ENCODE measurements around the gene CIDEC. TPM values are rescaled to one million over a fixed set of nuclear protein-coding genes. Genes with fewer than 3 reads are reported as not detected.
"Not testable (repeated sequence)": the region's sequence is repeated elsewhere in the genome, so short reads cannot be mapped to it uniquely, and the experiment has no call there.

CIDEC gene
- polyA plus RNA-seq, 2 of the 4 experiments (the other 2 are of a cell fraction) = 3.3 to 6.3 TPM

DNA sequence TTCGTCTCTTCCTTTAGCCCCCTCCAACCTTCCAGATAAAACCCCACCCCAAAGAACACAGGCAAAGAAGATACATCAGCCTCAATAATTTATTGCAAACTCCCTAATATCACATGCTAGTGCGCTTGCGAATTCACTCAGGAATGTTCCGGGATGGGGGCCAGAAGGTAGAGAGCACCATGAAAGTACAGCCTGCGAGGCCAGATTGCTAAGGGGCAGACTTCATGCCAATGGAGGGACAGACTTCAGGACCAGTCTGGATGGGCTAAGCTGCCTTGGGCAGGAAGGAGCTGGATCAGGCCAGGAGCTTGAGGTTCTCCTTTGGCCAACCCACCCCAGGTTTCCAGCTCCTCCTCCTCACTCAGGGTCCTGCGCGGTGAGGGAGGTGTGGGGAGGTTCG, 13.4 kb downstream of the CIDEC start:
- no peak for TF ChIP-seq SMC3 (IDR thresholded peaks at IDR 0.05)
- TF ChIP-seq FOXS1 (CRISPR knock-in tag; IDR thresholded peaks at IDR 0.05) = no peak
- TF ChIP-seq EP300 (IDR thresholded peaks at IDR 0.05) = no peak
- TF ChIP-seq HOXA7 (CRISPR knock-in tag; IDR thresholded peaks at IDR 0.05) = no peak
- TF ChIP-seq RAD21 (conservative IDR thresholded peaks at IDR 0.05 in 1 of 2, IDR thresholded peaks at IDR 0.05 in 1 of 2) = no peak
- TF ChIP-seq JUN (IDR thresholded peaks at IDR 0.05) = no peak
- no peak for TF ChIP-seq REST (IDR thresholded peaks at IDR 0.05)
- TF ChIP-seq ZC3H11A (IDR thresholded peaks at IDR 0.05) = no peak
- no peak for TF ChIP-seq KDM1A (IDR thresholded peaks at IDR 0.05; ENCODE audit: low read depth)
- TF ChIP-seq TFCP2L1 (CRISPR knock-in tag; IDR thresholded peaks at IDR 0.05) = no peak
- TF ChIP-seq GATA3 (IDR thresholded peaks at IDR 0.05; ENCODE audit: borderline replicate concordance) = no peak
- no peak for TF ChIP-seq CBX2 (IDR thresholded peaks at IDR 0.05; ENCODE audit: borderline replicate concordance, low read depth)
- TF ChIP-seq NFE2L2 (conservative IDR thresholded peaks at IDR 0.05; ENCODE audit: low read length) = no peak
- no peak for TF ChIP-seq RARB (CRISPR knock-in tag; IDR thresholded peaks at IDR 0.05)
- TF ChIP-seq BHLHE40 (IDR thresholded peaks at IDR 0.05; ENCODE audit: low read depth, low read length) = no peak
- no peak for TF ChIP-seq NPAS2 (CRISPR knock-in tag; IDR thresholded peaks at IDR 0.05; ENCODE audit: borderline replicate concordance)
- TF ChIP-seq MAZ (IDR thresholded peaks at IDR 0.05; ENCODE audit: borderline replicate concordance, low read depth, low read length) = no peak
- TF ChIP-seq, protein P1, sequence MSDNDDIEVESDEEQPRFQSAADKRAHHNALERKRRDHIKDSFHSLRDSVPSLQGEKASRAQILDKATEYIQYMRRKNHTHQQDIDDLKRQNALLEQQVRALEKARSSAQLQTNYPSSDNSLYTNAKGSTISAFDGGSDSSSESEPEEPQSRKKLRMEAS (IDR thresholded peaks at IDR 0.05) = no peak
- ATAC-seq = no peak
- H3K27ac ChIP-seq = peak overlapping the region in 1 of 2 experiments; percentile 7; a peak in 1 of 6 replicates
- peaks cover 39% of the 10 kb centered on the region for H3K4me1 ChIP-seq
- CTCF ChIA-PET = interaction anchor here (0.9 to 3.6 kb wide), 5 partner anchors 20 to 80 kb away, joined by 3 to 18 read pairs (median 5); partner anchors contain the start of gene CRELD1
- DNase-seq (ENCODE audit: low read depth in 1 of 2, low spot score in 1 of 2) = no peak
- WGBS (ENCODE audit: missing lambda C conversion rate) = 93% methylated on average over 6 of the region's 8 CpGs
- POLR2A ChIA-PET = no interaction called here
- no peaks in the 10 kb centered on the region for H3K9me3 ChIP-seq
- no peak overlapping the region for H3K4me2 ChIP-seq
- no peak overlapping the region for H3K4me3 ChIP-seq
- FAIRE-seq = no peak

- H3K4me3 ChIP-seq; FAIRE-seq; DNase-seq (ENCODE audit: low read depth in 1 of 2, low spot score in 1 of 2); H3K9me3 ChIP-seq; ATAC-seq: not testable (repeated sequence)
- Histone ChIP-seq H3K4me2 (peak overlapping the region; percentile 64), H3K4me1 (peaks cover 26% of the 10 kb centered on the region), H3K27ac (peak overlapping the region; percentile 72 to 85)
- WGBS (ENCODE audit: missing lambda C conversion rate) = 93% methylated on average over 10 of the region's 10 CpGs
- ChIA-PET CTCF (interaction anchor here (1.2 to 3.6 kb wide), 9 partner anchors 12 to 81 kb away, joined by 3 to 18 read pairs (median 4); partner anchors contain the start of gene CRELD1), POLR2A (interaction anchor here (1.4 to 2.3 kb wide), 2 partner anchors 19 to 68 kb away, joined by 5 to 7 read pairs; partner anchors contain the start of gene CRELD1)
Observed at GRCh38 chr3:9865125-9865637, 14.9 kb downstream of the CIDEC start.

DNA sequence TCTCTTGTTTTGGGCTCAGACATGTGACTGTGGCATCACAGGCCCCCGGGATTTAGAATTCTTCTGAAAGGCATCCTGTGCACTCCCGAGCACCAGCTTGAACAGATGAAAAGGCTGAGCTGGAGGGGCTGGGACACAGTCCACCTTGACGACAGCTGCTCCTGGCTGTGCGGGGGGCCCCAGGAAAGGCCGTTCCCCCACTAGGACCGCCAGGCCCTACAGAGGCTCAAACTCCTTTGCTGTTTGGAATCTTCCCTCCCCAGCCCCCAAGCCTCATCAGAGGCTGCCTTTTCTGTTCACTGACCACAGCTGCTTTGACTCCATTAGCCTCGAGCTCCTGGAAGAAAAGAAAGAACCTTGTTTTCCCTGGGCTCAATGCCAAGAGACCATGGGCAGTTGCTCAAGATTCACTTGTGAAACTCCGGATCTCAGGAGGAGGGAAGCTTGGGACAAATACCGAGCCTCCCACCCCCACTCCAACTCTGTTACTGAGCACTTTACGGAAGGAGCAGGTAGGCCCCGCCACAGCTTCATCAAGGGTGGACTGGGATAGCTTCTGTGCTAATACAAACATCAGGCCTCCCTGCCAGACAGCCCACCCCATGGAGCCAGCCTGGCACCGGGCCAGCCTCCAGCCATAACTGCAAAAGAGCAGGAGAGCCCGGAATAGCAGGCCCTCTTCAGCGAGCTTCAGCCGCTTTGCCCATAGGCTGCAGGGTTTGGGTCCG, 15.7 kb downstream of the CIDEC start:
- H3K9me3 ChIP-seq = no peaks in the 10 kb centered on the region
- H3K4me2 ChIP-seq = peak overlapping the region; percentile 64
- ATAC-seq (peak in 1 of 2 experiments; percentile 52; a peak in 3 of 6 replicates), DNase-seq (ENCODE audit: low read depth in 1 of 2, low spot score in 1 of 2) (peak in 1 of 2 experiments; percentile 69), FAIRE-seq (no peak)
- ChIA-PET CTCF (interaction anchor here (0.6 to 3.6 kb wide), 10 partner anchors 13 to 82 kb away, joined by 3 to 18 read pairs (median 4); partner anchors contain the start of gene RPUSD3), POLR2A (interaction anchor here (1.1 to 2.3 kb wide), 3 partner anchors 20 to 82 kb away, joined by 5 to 7 read pairs (median 6); partner anchors contain the start of gene CRELD1)
- peak overlapping the region; percentile 72 to 85 for H3K27ac ChIP-seq
- TF ChIP-seq NFE2L2 (conservative IDR thresholded peaks at IDR 0.05; ENCODE audit: low read length) = no peak
- TF ChIP-seq FOSB (CRISPR knock-in tag; IDR thresholded peaks at IDR 0.05) = no peak
- 0 out of 5 replicates have a peak, but pooled peaks of 1 of the 2 experiments have one; percentile 28 for TF ChIP-seq JUN (IDR thresholded peaks at IDR 0.05)
- no peak for TF ChIP-seq USF2 (IDR thresholded peaks at IDR 0.05)
- TF ChIP-seq, protein P2, sequence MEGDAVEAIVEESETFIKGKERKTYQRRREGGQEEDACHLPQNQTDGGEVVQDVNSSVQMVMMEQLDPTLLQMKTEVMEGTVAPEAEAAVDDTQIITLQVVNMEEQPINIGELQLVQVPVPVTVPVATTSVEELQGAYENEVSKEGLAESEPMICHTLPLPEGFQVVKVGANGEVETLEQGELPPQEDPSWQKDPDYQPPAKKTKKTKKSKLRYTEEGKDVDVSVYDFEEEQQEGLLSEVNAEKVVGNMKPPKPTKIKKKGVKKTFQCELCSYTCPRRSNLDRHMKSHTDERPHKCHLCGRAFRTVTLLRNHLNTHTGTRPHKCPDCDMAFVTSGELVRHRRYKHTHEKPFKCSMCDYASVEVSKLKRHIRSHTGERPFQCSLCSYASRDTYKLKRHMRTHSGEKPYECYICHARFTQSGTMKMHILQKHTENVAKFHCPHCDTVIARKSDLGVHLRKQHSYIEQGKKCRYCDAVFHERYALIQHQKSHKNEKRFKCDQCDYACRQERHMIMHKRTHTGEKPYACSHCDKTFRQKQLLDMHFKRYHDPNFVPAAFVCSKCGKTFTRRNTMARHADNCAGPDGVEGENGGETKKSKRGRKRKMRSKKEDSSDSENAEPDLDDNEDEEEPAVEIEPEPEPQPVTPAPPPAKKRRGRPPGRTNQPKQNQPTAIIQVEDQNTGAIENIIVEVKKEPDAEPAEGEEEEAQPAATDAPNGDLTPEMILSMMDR (IDR thresholded peaks at IDR 0.05) = no peak
- no peak for TF ChIP-seq POLR2AphosphoS2 (conservative IDR thresholded peaks at IDR 0.05; ENCODE audit: low read length)
- peak; percentile 78 to 89; a peak in 3 of 4 replicates for TF ChIP-seq CEBPB (IDR thresholded peaks at IDR 0.05)
- TF ChIP-seq TFCP2L1 (CRISPR knock-in tag; IDR thresholded peaks at IDR 0.05) = no peak
- no peak for TF ChIP-seq NR3C1 (IDR thresholded peaks at IDR 0.05)
- TF ChIP-seq, protein P3, sequence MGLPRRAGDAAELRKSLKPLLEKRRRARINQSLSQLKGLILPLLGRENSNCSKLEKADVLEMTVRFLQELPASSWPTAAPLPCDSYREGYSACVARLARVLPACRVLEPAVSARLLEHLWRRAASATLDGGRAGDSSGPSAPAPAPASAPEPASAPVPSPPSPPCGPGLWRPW (IDR thresholded peaks at IDR 0.05) = peak; percentile 49; the same call in 1 of the 2 replicates
- peaks cover 26% of the 10 kb centered on the region for H3K4me1 ChIP-seq
- WGBS (ENCODE audit: missing lambda C conversion rate) = 53% methylated on average over 15 of the region's 16 CpGs
- H3K4me3 ChIP-seq = no peak overlapping the region
